ENCODE data around the gene CEACAM19.

CEACAM19 gene

GRCh38 chr19:44723952-44724319 is 52.7 kb downstream of the CEACAM19 start:
- DNase-seq = peak; percentile 75

- DNase-seq = no peak
These were observed 54.0 kb downstream of the CEACAM19 start for GRCh38 chr19:44725251-44725650.

GRCh38 chr19:44725684-44726083 is 54.4 kb downstream of the CEACAM19 start:
- DNase-seq = no peak

GRCh38 chr19:44726465-44726864 is 55.2 kb downstream of the CEACAM19 start:
- no peak for DNase-seq

GRCh38 chr19:44728178-44728577 is 56.9 kb downstream of the CEACAM19 start:
- DNase-seq = no peak

- DNase-seq = no peak
These were observed 58.3 kb downstream of the CEACAM19 start for GRCh38 chr19:44729516-44730033.

- DNase-seq = no peak
These were observed 59.8 kb downstream of the CEACAM19 start for GRCh38 chr19:44731081-44731480.

GRCh38 chr19:44731622-44732021 is 60.3 kb downstream of the CEACAM19 start:
- DNase-seq = no peak

GRCh38 chr19:44732235-44733014 is 61.1 kb downstream of the CEACAM19 start:
- DNase-seq = no peak
